Endothelial cell (in vitro differentiated cells): Measurements from ENCODE around the gene AKAP8L. TPM values are rescaled to one million over a fixed set of nuclear protein-coding genes. Genes with fewer than 3 reads are reported as not detected.
A peak's percentile ranks its signal among the peaks of the same experiment; 100 is the strongest.

Experiments used
- DNase-seq: peaks from one replicate; pipeline ENCODE4 v3.0.0; 2021; ENCODE audit warnings: low spot score
- H3K27ac Mint-ChIP-seq: one replicate; pipeline ENCODE4 v1.8.0; 2021; ENCODE audit warnings: mixed read lengths, inconsistent platforms; ENCODE audit not compliant: unreplicated experiment
- H3K27me3 Mint-ChIP-seq: one replicate; pipeline ENCODE4 v1.8.0; 2021; ENCODE audit warnings: mild to moderate bottlenecking, moderate library complexity, mixed read lengths, inconsistent platforms; ENCODE audit not compliant: unreplicated experiment
- H3K36me3 Mint-ChIP-seq: one replicate; pipeline ENCODE4 v1.8.0; 2021; ENCODE audit warnings: mild to moderate bottlenecking, low read depth, mixed read lengths, inconsistent platforms; ENCODE audit not compliant: unreplicated experiment
- H3K4me1 Mint-ChIP-seq: one replicate; pipeline ENCODE4 v1.8.0; 2021; ENCODE audit warnings: mild to moderate bottlenecking, mixed read lengths, inconsistent platforms; ENCODE audit not compliant: unreplicated experiment
- H3K4me3 Mint-ChIP-seq: one replicate; pipeline ENCODE4 v1.8.0; 2021; ENCODE audit warnings: mild to moderate bottlenecking, mixed read lengths, inconsistent platforms; ENCODE audit not compliant: unreplicated experiment
- H3K9me3 Mint-ChIP-seq: one replicate; pipeline ENCODE4 v1.8.0; 2021; ENCODE audit warnings: mixed read lengths, inconsistent platforms; ENCODE audit not compliant: unreplicated experiment
- CTCF ChIP-seq: fragments of 200-600 bp; sonication (generic); IDR thresholded peaks from one replicate; pipeline ENCODE4 v1.5.0; 2021; ENCODE audit warnings: antibody characterized with exemption; ENCODE audit not compliant: unreplicated experiment
- total RNA-seq: library from RNA; stranded (reverse); fragmentation: NEBNext Ultra II Directional; extraction: Animal tissue kit (Norgen Biotek cat#: 25700); gene quantifications from one replicate; pipeline ENCODE4 v1.2.1, GENCODE V29; 2021; ENCODE audit not compliant: unreplicated experiment

Gene AKAP8L
- total RNA-seq, 1 donor from 2014 or later = 160 TPM

GRCh38 chr19:15444505-15445226, 25.9 kb upstream of the AKAP8L start:
- no peak overlapping the region for H3K27ac Mint-ChIP-seq
- peaks cover 11% of the 10 kb centered on the region for H3K27me3 Mint-ChIP-seq
- H3K36me3 Mint-ChIP-seq = peaks cover 10% of the 10 kb centered on the region
- H3K9me3 Mint-ChIP-seq = no peaks in the 10 kb centered on the region
- no peak for TF ChIP-seq CTCF
- H3K4me3 Mint-ChIP-seq = no peak overlapping the region
- H3K4me1 Mint-ChIP-seq = peaks cover 5% of the 10 kb centered on the region
- DNase-seq = no peak

- H3K36me3 Mint-ChIP-seq = peaks cover 10% of the 10 kb centered on the region
- H3K4me3 Mint-ChIP-seq = no peak overlapping the region
- no peak for TF ChIP-seq CTCF
- peaks cover 10% of the 10 kb centered on the region for H3K27me3 Mint-ChIP-seq
- no peak for DNase-seq
- peaks cover 4% of the 10 kb centered on the region for H3K4me1 Mint-ChIP-seq
- H3K9me3 Mint-ChIP-seq = no peaks in the 10 kb centered on the region
- no peak overlapping the region for H3K27ac Mint-ChIP-seq
Measured at GRCh38 chr19:15443838-15444237, 25.1 kb upstream of the AKAP8L start.

GRCh38 chr19:15443325-15443724, 24.5 kb upstream of the AKAP8L start:
- no peak for DNase-seq
- Mint-ChIP-seq H3K27me3 (peaks cover 7% of the 10 kb centered on the region), H3K36me3 (peaks cover 5% of the 10 kb centered on the region), H3K4me3 (peak overlapping the region; percentile 44), H3K27ac (no peak overlapping the region), H3K9me3 (no peaks in the 10 kb centered on the region), H3K4me1 (no peaks in the 10 kb centered on the region)
- TF ChIP-seq CTCF = no peak

- Mint-ChIP-seq H3K4me1 (no peaks in the 10 kb centered on the region), H3K27ac (no peak overlapping the region), H3K36me3 (peaks cover 3% of the 10 kb centered on the region), H3K27me3 (peaks cover 5% of the 10 kb centered on the region), H3K9me3 (no peaks in the 10 kb centered on the region), H3K4me3 (no peak overlapping the region)
- no peak for TF ChIP-seq CTCF
- DNase-seq = no peak
Measured at GRCh38 chr19:15442142-15442920, 23.5 kb upstream of the AKAP8L start.

GRCh38 chr19:15441317-15441716, 22.5 kb upstream of the AKAP8L start:
- no peaks in the 10 kb centered on the region for H3K4me1 Mint-ChIP-seq
- no peak for TF ChIP-seq CTCF
- DNase-seq = no peak
- H3K4me3 Mint-ChIP-seq = no peak overlapping the region
- H3K36me3 Mint-ChIP-seq = no peaks in the 10 kb centered on the region
- H3K27me3 Mint-ChIP-seq = peaks cover 3% of the 10 kb centered on the region
- H3K9me3 Mint-ChIP-seq = no peaks in the 10 kb centered on the region
- no peak overlapping the region for H3K27ac Mint-ChIP-seq
